ENCODE data around the gene CADM2. TPM values are rescaled to one million over a fixed set of nuclear protein-coding genes. Genes with fewer than 3 reads are reported as not detected.
"Not testable (repeated sequence)": the region's sequence is repeated elsewhere in the genome, so short reads cannot be mapped to it uniquely, and the experiment has no call there.

CADM2 gene
- not detected for total RNA-seq

DNA sequence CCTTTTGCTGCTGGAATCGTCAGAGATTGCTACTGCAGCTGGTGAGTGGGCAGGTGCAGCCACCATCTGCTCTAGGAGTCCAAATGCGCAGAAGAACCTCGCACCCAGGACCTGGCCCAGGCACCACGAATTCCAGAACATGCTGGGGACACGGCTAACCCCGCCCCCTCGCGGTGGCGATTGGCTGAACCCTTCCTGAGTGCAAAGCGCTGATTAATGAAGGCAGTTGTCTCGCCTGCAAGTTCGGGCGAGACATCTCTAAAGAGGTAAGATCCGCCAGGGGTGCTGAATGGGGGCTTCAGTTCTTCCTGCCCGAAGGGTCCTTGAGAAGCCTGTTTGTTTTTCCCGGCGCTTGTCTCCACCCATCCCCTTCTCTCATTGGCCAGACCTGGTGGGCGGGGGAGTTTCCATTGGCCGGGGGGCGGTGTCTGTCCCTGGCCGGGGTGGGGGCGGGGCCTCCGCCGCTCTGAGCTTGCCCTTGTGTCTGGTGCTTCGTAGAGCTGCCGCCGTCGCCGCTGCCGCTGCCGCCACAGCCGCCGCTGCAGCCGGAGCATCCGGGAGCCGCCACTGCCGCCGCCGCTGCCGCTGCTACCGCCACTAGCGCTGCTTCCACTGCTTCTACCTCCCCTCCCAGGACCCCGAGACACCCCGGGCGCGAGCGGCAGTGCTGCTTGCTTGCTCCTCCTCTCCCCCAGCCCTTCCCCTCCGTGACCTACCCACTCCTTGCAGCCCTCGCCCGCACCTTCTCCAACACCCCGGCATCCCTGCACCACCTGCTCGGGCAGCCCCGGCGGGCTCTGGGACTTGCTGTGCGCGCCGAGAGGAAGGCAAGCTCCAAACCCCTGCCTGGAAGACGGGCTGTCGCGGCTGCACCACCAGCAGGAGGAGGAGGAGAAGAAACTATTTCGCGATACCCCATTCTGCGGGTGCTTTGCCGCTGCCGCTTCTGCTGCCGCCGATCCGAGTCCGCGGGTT is at the start of gene CADM2:
TSS of gene CADM2 (plus strand) at position 495 of the 975 bp plus-strand sequence.
- peak; percentile 99 for ATAC-seq

DNA sequence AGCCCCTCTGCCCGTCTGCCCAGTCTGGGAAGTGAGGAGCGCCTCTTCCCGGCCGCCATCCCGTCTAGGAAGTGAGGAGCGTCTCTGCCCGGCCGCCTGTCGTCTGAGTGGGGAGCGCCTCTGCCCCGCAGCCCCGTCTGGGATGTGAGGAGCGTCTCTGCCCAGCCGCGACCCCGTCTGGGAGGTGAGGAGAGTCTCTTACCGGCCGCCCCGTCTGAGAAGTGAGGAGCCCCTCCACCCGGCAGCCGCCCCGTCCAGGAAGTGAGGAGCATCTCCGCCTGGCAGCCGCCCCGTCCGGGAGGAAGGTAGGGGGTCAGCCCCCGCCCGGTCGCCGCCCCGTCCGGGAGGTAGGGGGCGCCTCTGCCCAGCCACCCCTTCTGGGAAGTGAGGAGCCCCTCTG is 40.2 kb upstream of the CADM2 start:
- not testable (repeated sequence) for ATAC-seq

DNA sequence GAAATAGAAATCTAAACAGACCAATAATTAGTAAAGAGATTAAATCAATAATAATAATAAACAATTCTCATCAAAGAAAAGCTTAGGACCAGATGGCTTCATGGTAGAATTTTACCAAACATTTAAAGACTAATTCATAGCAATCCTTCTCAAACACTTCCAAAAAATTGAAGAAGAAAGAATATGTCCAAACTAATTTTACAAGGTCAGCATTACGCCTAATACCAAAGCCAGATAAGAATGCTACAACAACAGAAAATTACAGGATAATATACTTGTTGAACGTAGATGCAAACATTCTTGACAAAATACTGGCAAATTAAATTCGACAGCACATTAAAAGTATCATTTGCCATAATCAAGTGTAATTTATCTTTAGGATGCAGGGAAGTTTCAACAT is 36.1 kb upstream of the CADM2 start:
- ATAC-seq: no peak

DNA sequence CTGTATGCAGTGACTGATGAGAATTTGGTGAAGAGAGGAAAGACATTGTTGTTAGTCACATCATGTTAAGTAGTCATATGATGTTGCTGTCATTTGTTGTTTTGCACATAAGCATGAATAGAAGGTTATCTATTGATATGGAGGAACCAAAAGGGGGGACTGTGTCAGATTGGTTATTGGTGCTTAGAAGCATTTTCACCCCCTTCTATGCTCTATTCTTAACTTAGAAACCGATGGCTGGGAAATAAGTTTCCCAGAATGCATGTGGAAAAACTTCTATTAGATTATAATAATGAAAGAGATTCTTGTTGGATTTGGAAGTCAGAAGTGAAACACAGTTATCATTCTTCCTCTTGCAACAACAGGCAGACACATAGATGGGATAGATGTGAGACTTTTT is 33.2 kb upstream of the CADM2 start:
- no peak for ATAC-seq

DNA sequence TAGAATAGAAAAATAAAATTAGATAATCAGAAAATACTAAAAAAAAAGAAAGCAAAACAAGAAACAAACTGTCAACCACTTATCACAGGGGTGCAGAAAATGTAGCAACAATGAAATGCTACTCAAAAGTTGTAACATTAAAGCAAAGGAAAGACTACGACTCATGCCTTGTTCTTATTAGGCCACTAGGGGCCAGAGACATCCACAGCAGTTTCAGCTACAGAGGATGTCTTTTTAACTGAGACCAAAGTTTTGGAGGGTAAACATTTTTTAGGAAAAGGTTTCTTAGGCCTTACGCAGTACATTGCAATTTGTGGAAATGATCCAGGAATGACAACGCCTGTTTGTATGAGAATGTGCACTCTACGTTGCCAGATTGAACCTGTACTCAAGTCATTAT is 15.4 kb upstream of the CADM2 start:
- ATAC-seq: no peak

DNA sequence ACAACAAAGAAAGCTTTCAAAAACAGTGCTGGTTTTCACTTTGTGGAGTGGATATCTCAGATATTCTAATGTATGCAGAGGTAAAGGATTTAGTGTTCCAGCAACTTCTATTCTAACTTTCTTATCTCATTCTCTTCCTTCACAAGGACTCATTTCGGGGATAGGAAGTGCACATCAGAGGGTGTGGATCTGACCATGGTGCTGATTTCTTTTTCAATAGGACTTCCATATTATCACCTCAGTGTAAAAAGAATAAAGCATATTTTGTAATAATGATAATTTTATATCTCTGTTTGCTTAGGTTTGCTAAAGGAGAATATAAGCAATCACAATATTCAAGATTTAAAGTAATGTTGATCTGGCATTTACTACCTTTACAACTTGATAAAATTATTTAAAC is 12.5 kb upstream of the CADM2 start:
- no peak for ATAC-seq

DNA sequence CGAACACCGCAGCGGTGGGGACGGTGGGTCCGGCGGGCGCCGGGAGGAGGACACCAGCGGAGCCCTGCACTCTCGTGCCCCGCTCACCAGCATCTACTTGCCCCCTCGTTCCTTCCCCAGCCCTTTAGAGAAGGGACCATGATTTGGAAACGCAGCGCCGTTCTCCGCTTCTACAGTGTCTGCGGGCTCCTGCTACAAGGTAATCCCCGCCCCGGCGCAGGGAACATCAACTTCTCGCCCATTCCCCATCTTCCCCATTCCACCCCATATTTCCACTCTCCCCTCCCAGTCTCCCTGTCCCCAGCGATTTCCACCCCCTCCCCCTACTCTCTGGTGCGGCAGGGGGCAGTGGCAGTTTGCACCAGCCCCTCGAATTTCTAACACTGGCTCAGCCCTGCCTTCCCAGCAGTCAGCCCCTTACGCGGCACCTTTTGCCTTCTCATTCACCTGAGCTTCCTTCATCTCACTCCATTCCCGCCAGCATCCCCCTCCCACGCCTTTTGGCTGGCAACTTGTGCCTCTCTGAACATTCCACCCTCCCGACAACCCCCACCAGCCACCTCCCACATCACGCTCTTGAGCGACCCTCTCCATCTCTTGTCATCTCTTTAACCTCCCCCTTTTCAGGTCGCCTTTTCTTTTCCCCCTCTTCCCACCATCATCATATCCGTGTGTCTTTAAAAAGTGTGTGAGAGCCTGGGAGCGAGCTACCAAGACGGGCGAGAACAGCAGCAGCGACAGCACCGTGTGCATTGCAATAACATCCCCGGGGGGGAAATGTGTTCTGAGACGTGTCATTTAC is 882 bp downstream of the CADM2 start:
- ATAC-seq: no peak

DNA sequence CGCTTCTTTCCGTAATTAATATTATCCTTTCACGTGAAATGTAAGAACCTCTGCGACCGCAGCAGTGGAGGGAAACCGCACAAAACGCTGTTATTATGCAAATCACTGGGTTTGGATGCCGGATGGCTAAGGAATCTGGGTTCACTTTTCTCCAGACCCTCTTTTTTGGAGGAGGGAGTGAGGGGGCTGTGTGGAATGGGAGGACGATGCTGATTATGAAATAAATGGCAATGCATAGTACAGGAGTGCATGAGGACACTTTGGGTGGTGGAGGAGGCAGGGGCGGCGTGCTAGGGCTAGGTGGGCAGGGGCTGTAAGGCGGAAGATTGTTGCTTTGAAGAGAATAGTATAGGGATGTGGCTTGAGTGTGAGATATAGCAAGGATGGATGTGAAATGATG is 1.8 kb downstream of the CADM2 start:
- ATAC-seq: no peak

DNA sequence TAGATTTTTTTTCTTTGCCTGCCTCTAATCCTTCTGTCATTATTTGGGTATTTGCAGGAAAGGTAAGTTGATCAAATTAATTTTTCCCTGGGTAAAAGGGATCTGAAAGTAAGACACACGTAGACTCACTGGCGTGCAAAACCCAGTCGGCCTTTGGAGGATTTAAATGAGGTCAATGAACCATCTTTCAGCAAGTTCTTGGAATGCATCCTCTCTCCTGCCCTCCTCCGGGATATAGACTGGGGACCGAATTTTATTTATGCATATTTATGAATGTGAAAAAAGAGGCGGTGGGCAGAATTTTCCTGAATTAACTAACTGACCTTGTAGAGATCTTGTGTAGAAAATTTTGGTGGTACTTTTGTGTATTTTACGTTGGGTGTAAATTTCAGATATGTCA is 2.2 kb downstream of the CADM2 start:
- no peak for ATAC-seq

DNA sequence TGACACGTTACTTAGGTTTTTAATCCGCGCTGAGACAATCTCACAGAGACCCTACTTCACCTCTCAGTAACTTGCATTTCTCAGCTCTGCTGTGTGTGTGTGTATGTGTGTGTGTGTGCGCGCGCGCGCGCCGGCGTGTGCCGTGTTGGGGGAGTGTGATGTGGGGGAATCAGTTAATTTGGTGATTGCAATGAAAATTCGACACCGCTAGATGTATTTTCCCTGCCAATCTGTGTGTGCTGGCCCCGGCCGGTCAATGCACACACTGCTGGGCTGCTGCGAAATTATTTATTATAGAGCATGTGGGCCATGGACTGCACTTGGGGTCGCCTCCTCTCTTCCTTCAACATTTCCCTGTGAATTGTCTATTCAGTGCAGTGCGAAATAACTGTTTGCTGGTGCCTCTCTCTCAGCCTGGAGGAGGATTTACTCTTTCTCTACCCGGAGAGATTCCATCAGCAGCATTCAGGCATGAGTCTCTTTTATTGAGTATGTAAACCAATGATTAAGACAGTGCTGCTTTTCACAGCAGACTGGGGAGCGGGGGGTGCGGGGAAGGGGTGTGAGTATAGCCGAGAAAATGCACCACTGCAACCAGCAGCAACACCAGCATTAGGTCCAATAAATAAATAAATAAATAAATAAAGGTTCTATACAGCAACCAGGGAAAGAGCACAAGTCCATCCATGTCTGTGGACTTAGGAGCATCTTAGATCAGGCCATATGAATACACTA is 2.9 kb downstream of the CADM2 start:
- no peak for ATAC-seq

DNA sequence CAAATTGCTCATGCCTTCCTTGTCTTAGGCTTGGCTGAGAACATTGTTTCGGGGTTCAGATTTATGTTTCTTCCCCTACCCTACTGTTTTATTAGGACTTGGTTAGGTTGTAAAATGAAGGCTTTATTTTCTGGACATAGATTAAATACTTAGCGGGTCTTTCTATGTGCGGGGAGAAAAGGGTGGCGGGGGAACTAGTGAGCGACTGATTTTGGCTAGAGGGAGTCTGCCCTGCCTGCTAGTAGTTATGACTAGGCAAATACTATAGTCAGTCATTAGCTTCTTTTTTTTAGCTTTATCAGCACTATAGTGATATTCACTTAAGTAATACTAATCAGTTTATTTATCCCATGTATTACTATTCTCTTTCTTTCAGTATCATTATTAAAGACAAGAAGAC is 3.6 kb downstream of the CADM2 start:
- no peak for ATAC-seq

DNA sequence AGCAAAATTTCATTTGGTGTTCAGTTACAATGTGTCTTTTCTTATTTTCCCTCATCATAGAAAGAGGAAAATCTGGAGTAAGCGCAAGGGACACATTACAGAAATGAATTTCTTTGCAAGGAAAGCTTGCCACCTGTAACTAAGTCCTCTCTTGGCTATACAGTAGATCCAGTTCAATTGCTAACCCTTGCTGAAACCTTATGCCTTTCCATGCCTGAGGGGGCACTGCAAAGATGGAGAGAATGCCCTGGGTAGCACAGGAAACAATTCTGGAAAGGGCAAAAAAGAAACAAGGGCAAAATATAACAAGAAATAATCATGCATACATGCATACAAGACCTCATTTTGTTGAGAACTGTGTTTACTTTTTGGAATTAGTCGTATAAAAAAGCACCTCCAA is 4.3 kb downstream of the CADM2 start:
- ATAC-seq: no peak

DNA sequence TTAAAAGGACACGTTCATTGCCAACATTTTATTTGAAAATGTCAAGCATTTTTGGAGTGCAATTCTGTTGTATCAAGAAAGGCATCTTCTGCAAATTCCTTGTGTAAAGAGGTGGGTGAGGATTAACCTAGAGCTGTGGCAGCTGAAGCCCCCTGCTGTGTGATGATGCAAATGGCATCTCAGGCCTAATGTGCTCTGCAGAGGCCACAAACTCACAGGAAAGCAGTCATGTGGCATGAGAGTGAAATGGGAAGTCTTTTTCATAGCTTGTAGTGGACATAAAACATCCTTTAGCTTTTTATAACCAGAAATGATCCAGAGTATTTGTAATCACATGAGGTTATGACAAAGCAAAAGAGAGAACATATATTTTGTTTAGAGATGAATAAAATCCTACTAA is 6.4 kb downstream of the CADM2 start:
- ATAC-seq: no peak

DNA sequence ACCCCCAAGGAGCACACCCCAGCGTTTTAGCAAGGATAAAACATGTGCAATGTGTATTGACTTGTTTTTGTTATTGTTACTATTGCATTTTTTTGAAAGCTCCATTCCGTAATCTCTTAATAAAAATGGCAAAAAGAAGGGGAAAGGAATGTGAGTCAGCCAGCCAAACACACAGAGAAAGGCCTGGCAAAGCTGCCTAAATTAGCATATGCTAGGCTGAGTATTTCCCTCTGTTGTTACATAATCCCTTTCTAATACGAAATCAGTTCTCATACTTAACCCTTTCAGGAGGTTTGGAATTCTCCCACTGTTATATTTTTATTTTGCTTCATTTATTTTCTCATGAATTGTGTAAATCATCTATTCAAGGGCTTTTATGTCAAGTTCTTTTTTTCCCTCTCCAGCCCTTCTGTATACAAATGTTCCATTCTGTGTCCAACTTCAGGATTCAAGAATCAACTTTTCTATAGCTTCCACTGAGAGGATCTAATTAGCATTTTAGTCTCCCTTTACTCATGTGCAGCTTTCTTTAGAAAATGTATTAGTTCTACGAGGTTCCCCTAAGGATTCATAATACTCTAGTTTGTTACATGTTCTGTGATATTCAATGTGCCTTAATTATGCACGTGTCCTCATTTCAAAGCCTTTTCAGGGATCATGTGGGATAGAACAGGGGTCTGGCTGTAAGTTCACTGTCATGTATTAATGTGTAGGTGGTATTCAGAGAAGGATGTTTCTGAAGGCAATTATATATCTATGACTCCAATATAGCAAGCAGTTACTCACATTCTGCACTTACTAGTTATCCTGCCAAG is 9.2 kb downstream of the CADM2 start:
- no peak for ATAC-seq

DNA sequence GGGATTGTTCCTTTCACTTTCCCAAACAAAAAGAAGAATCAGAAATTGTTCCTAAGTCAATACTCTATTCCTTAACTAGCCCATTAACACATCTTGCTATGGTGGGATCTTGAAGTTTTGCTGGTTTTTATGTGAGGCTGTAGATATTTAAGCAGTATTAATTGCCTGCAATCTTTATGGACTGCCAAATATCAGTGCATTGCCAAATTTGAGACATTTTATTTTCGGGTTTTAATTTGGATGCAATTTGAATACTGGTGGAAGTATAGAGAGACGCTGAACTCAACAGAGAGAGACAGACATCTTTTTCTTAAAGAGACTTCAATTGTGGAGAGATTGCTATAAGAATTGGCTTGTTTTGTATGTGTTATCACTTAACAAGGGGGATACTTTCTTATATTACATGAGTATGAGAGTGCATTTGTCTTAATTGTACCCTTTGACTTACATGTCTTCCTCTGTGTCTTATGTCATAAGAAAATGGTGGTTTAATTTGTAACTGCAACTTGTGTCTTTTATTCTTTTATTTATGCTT is 10.0 kb downstream of the CADM2 start:
- no peak for ATAC-seq

DNA sequence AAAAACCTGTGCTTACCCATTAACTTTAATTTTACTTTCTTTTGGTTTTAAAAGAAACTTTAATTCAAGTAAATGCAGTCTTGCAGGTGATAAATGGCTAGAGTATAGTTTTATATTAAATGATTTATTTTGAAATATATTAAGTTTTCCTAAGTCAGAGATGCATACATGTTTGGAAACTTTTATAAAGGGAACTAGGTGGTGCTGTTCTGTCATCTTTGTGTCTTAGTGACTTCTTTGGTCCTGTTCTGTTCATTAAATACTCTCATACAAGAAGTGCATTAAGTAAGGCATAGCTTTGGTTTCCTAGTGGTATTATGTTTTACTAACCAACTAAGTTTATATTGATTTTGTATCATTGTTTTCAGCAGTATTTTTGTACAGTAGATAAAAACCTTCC is 15.6 kb downstream of the CADM2 start:
- no peak for ATAC-seq

DNA sequence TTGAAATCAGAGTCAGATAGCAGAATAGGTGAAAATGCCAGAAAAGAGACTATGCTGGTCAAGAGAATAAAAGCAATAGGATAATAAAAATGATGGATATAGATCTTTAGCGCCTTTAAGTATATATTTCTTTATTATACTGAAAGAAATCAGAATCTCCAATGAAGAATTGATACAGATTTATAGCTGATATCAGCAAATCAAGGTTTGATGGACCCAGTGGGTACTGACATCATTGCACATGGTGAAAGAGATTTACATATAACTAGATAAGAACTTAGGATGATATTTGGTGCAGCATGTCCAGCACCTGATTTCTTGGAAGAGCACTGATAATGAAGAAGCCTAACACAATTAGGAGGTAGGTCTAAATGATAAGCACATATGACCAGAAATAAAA is 18.2 kb downstream of the CADM2 start:
- ATAC-seq: no peak

DNA sequence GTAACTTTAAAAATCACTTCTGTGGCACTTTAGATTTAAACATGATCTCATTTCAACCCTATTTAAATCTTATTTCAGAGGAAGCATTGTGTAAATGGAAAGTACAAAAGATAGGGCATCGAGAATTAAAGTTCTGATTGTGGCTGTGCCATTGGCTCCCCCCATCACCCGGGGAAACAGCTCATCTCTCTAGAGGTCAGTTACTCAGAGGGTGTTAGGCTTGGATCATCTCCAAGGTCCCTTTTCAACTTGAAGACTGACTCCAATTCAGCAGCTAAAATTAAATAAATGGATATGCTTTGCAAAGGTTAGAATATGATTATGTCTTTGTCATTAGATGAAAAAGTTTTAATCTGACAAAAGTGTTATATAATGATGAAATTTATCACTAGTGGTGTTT is 20.1 kb downstream of the CADM2 start:
- ATAC-seq: no peak

DNA sequence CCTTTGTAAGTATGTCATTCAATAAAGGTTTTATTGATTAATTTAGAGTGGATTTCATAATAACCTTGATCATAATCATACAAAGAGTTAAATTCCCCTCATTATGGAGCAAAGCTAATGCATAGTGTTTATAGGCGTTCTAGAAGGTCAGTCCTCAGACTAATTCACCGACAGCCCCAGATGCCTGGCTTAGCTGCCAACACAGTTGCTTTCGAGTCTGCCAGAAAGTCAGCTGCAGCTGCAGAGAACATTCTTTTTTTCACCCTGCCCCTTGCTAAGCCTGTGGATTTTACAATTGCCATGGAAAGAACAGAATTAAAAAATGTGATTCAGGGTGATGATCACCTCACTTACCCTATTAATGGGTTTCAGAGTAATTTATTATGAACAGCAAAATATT is 21.2 kb downstream of the CADM2 start:
- no peak for ATAC-seq

DNA sequence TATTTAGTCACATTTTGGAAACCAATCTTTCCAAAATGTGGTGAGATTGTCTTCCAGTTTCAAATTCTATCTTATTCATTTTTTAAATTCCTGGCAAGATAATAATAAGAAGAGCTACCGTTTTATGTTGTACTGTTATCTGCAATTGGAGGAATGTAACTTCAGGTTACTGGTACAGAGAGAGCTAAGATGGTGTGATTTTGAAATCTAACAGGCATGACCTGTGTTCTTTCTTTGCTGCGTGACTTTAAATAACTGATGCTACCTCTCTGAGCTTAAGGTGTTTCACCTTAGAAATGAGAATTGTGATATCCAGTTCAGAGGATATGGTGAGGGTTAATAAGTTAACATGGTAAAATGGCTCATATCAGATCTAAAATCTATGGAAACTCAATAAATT is 21.7 kb downstream of the CADM2 start:
- ATAC-seq: no peak

DNA sequence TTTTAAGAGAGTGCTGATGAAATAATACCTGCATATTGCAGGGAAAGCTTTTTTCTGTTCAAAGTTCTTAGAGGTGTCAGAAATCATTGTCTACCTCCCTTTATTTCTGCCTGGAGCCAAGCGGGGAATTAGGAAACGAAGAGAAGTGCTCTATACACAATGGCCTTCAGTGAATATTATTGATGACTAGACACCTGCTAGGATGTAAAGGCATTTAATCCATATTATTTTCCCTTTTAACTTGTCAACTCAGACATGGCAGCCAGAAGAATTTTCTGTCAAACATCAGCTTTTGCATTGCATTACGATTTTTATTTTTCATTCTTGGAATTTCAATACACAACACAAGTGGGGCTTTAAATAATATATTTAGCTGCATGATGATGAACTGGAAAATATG is 24.7 kb downstream of the CADM2 start:
- ATAC-seq: no peak

DNA sequence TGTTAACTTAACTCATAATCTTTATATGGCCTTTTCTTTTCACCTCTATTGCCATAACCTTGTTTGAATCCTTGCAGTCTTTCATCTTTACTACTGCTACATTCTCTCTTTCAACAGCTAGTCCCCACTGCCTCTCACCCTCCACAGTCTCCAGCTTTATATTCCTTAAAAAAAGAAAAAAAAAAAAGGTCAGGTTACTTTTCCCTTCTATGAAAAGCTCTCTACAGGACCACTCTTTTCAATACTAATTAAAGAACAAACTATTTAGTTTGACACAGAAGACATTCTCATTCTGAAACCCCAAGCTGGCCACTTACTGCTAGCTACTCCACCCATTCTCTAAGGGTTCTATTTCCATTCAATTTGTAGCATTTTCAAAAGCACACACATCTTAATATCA is 25.6 kb downstream of the CADM2 start:
- no peak for ATAC-seq
